ENCODE data around the gene SELENOW.

SELENOW gene

DNA sequence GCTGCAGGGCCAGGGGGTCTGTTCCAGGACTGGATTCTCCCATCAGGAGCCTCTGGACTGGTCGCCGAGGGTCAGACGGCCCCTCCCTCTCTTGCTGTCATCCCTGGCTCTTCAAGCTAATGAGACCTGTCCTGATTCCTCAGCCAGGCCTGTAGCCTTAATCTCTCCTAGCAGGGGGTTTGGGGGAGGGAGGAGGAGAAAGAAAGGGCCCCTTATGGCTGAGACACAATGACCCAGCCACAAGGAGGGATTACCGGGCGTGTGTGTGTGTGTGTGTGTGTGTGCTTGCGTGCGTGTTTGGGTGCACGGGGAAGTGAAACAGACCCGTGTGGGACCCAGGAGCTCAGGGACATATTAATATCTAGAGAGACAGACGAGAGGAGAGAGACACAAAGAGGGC, 41.4 kb downstream of the SELENOW start:
- Histone ChIP-seq H3K4me3 (ENCODE audit: insufficient read length, low read depth) (no peak overlapping the region), H3K9ac (ENCODE audit: insufficient read length, low read depth) (peak overlapping the region; percentile 50), H3K9me3 (ENCODE audit: insufficient read depth, low read length) (no peaks in the 10 kb centered on the region), H3K36me3 (ENCODE audit: insufficient read depth, insufficient read length, low read length) (no peaks in the 10 kb centered on the region), H3K27me3 (ENCODE audit: insufficient read depth, insufficient read length) (no peaks in the 10 kb centered on the region), H3K4me1 (ENCODE audit: insufficient read depth, insufficient read length) (peaks cover 15% of the 10 kb centered on the region)
- TF ChIP-seq ZNF274 (IDR thresholded peaks at IDR 0.05; ENCODE audit: low read depth, low read length) (no peak), YY1 (IDR thresholded peaks at IDR 0.05; ENCODE audit: insufficient read depth, insufficient read length) (no peak)
- peak; percentile 68 for DNase-seq (ENCODE audit: low read depth, low spot score)

DNA sequence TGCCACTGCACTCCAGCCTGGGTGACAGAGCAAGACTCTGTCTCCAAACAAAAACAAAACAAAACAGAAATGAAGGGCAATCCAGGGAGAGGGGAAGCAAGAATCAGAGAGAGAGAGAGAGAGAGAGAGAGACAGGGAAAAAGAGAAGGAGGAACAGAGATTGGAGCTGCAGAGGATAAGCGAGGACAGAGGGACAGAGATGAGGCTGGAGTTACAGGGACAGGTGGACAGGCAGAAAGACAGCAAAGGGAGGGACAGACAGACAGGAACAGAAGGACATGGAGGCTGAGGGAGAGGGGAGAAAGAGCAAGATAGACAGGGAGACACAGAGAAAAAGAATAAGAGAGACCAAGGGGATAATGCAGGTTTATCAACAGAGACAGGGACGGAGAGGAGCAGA, 41.9 kb downstream of the SELENOW start:
- Histone ChIP-seq H3K9me3 (ENCODE audit: insufficient read depth, low read length) (no peaks in the 10 kb centered on the region), H3K27me3 (ENCODE audit: insufficient read depth, insufficient read length) (no peaks in the 10 kb centered on the region), H3K36me3 (ENCODE audit: insufficient read depth, insufficient read length, low read length) (no peaks in the 10 kb centered on the region), H3K4me3 (ENCODE audit: insufficient read length, low read depth) (no peak overlapping the region), H3K4me1 (ENCODE audit: insufficient read depth, insufficient read length) (peaks cover 15% of the 10 kb centered on the region), H3K9ac (ENCODE audit: insufficient read length, low read depth) (peak overlapping the region; percentile 50)
- DNase-seq (ENCODE audit: low read depth, low spot score) = no peak
- no peak for TF ChIP-seq YY1 (IDR thresholded peaks at IDR 0.05; ENCODE audit: insufficient read depth, insufficient read length)
- TF ChIP-seq SUZ12 (IDR thresholded peaks at IDR 0.05; ENCODE audit: extremely low read depth, insufficient read depth, insufficient read length) = no peak
- no peak for TF ChIP-seq ZNF274 (IDR thresholded peaks at IDR 0.05; ENCODE audit: low read depth, low read length)

DNA sequence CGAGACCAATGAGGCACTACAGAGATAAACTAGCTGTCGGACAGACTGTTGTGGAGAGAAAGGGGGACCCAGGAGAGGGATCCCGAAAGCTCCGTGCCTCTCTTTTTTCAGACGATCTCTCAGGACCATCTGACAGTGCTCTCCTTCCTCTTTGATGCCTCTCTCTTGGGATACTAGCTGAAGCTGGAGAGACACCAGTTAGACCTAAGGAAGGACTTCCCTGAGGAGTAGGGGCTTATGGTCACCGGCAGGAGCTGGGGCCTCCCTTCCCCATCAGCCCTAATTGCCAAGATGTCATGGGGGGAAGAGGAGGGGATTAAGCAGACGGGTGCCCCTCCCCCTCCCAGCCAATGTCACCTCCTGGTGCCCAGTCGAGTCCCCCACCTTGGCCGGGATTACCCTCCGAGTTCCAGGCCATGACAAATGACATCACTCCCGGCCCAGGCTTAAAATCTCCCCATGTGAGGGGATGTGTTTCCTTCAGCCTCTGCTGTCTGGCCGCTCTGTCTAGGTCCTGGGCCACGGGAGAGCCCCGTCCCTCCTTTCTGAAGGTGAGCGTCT, 43.0 kb downstream of the SELENOW start, which contains the start of gene CRX:
Gene CRX, plus strand, starts transcription at position 478 of the 561 bp plus-strand sequence. CDS start 12,507 bp downstream, outside the sequence.
- Histone ChIP-seq H3K36me3 (ENCODE audit: insufficient read depth, insufficient read length, low read length) (no peaks in the 10 kb centered on the region), H3K27me3 (ENCODE audit: insufficient read depth, insufficient read length) (no peaks in the 10 kb centered on the region), H3K4me3 (ENCODE audit: insufficient read length, low read depth) (no peak within 1 kb of the TSS), H3K9ac (ENCODE audit: insufficient read length, low read depth) (peak within 1 kb of the TSS; percentile 10), H3K4me1 (ENCODE audit: insufficient read depth, insufficient read length) (peaks cover 15% of the 10 kb centered on the region), H3K9me3 (ENCODE audit: insufficient read depth, low read length) (no peaks in the 10 kb centered on the region)
- no peak for TF ChIP-seq YY1 (IDR thresholded peaks at IDR 0.05; ENCODE audit: insufficient read depth, insufficient read length)
- no peak for TF ChIP-seq SUZ12 (IDR thresholded peaks at IDR 0.05; ENCODE audit: extremely low read depth, insufficient read depth, insufficient read length)
- no peak for TF ChIP-seq ZNF274 (IDR thresholded peaks at IDR 0.05; ENCODE audit: low read depth, low read length)
- DNase-seq (ENCODE audit: low read depth, low spot score) = no peak

DNA sequence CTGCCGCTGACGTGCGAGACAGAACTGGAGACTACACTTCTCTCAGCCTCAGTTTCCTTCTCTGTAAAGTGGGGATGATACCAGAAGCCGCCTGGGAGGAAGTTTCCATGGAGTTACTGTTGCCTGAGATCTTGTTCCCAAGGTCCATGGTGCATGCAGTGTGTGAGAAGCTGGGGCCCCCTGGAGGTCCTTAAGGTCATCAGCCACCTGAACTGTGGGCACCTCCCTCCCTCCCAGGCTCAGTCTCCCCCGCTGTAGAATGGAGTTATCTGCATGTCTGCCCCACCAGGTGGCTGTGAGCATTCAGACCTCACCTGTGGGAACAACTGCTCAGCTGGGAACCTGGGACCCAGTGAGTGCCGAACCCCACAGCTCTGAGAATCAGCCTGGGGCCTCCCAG, 45.9 kb downstream of the SELENOW start:
- Histone ChIP-seq H3K9me3 (ENCODE audit: insufficient read depth, low read length) (no peaks in the 10 kb centered on the region), H3K9ac (ENCODE audit: insufficient read length, low read depth) (no peak overlapping the region), H3K4me3 (ENCODE audit: insufficient read length, low read depth) (no peak overlapping the region), H3K36me3 (ENCODE audit: insufficient read depth, insufficient read length, low read length) (no peaks in the 10 kb centered on the region), H3K4me1 (ENCODE audit: insufficient read depth, insufficient read length) (peaks cover 15% of the 10 kb centered on the region), H3K27me3 (ENCODE audit: insufficient read depth, insufficient read length) (no peaks in the 10 kb centered on the region)
- TF ChIP-seq SUZ12 (IDR thresholded peaks at IDR 0.05; ENCODE audit: extremely low read depth, insufficient read depth, insufficient read length) (no peak), ZNF274 (IDR thresholded peaks at IDR 0.05; ENCODE audit: low read depth, low read length) (no peak), YY1 (IDR thresholded peaks at IDR 0.05; ENCODE audit: insufficient read depth, insufficient read length) (no peak)
- no peak for DNase-seq (ENCODE audit: low read depth, low spot score)

DNA sequence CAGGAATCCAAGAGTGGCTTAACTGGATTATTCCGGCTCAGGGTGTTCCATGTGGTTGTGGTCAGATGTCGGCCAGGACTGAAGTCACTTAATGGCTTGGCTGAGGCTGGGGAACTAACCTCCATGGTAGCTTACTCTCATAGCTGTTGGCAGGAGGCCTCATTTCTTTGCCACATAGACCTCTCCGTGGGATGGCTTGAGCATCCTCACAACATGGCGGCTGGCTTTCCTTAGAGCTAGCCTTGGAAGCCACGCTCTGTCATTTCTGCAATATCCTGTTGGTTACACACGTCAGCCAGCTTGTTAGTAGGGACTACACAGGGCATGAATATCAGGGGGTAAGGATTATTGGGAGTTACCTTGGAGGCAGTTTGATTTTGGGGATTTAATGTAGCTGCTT, 48.3 kb downstream of the SELENOW start:
- Histone ChIP-seq H3K4me1 (ENCODE audit: insufficient read depth, insufficient read length) (peaks cover 3% of the 10 kb centered on the region), H3K4me3 (ENCODE audit: insufficient read length, low read depth) (no peak overlapping the region), H3K9ac (ENCODE audit: insufficient read length, low read depth) (no peak overlapping the region), H3K36me3 (ENCODE audit: insufficient read depth, insufficient read length, low read length) (no peaks in the 10 kb centered on the region), H3K9me3 (ENCODE audit: insufficient read depth, low read length) (no peaks in the 10 kb centered on the region), H3K27me3 (ENCODE audit: insufficient read depth, insufficient read length) (no peaks in the 10 kb centered on the region)
- DNase-seq (ENCODE audit: low read depth, low spot score) = no peak
- TF ChIP-seq SUZ12 (IDR thresholded peaks at IDR 0.05; ENCODE audit: extremely low read depth, insufficient read depth, insufficient read length) = no peak
- no peak for TF ChIP-seq YY1 (IDR thresholded peaks at IDR 0.05; ENCODE audit: insufficient read depth, insufficient read length)
- TF ChIP-seq ZNF274 (IDR thresholded peaks at IDR 0.05; ENCODE audit: low read depth, low read length) = no peak

DNA sequence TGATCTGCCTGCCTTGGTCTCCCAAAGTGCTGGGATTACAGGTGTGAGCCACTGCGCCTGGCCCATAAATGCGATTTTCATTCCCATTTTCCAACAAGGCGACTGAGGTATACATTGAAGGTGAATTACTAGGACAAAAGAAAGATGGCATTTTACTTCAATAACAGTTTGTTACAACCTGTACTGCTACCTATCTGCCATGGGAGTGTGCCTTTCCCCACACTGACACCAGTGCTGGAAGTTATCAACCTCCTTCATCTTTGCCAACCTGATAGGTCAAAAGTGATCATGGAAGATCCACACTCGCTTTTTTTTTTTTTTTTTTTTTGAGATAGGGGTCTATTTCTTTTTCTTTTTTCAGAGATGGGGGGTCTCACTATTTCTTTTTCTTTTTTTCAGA, 54.2 kb downstream of the SELENOW start:
- TF ChIP-seq YY1 (IDR thresholded peaks at IDR 0.05; ENCODE audit: insufficient read depth, insufficient read length) (no peak), SUZ12 (IDR thresholded peaks at IDR 0.05; ENCODE audit: extremely low read depth, insufficient read depth, insufficient read length) (no peak), ZNF274 (IDR thresholded peaks at IDR 0.05; ENCODE audit: low read depth, low read length) (no peak)
- H3K27me3 ChIP-seq (ENCODE audit: insufficient read depth, insufficient read length) = no peaks in the 10 kb centered on the region

More for the DNA sequence above, 54.2 kb downstream of the SELENOW start:
- Histone ChIP-seq H3K9me3 (ENCODE audit: insufficient read depth, low read length) (no peaks in the 10 kb centered on the region), H3K4me1 (ENCODE audit: insufficient read depth, insufficient read length) (no peaks in the 10 kb centered on the region), H3K4me3 (ENCODE audit: insufficient read length, low read depth) (no peak overlapping the region), H3K36me3 (ENCODE audit: insufficient read depth, insufficient read length, low read length) (no peaks in the 10 kb centered on the region), H3K9ac (ENCODE audit: insufficient read length, low read depth) (no peak overlapping the region)
- DNase-seq (ENCODE audit: low read depth, low spot score) = no peak

Data from NT2/D1 (cell line).